HG02610 (cell line): Measurements from ENCODE around the gene SCLY.
A peak's percentile ranks its signal among the peaks of the same experiment; 100 is the strongest.
"Not testable (repeated sequence)": the region's sequence is repeated elsewhere in the genome, so short reads cannot be mapped to it uniquely, and the experiment has no call there.

Experiments
- ATAC-seq: cut with Tn5 transposase; IDR thresholded peaks from one replicate; pipeline ENCODE4 v1.9.1; 2021; ENCODE audit warnings: mild to moderate bottlenecking, moderate library complexity; ENCODE audit not compliant: unreplicated experiment

SCLY gene, protein sequence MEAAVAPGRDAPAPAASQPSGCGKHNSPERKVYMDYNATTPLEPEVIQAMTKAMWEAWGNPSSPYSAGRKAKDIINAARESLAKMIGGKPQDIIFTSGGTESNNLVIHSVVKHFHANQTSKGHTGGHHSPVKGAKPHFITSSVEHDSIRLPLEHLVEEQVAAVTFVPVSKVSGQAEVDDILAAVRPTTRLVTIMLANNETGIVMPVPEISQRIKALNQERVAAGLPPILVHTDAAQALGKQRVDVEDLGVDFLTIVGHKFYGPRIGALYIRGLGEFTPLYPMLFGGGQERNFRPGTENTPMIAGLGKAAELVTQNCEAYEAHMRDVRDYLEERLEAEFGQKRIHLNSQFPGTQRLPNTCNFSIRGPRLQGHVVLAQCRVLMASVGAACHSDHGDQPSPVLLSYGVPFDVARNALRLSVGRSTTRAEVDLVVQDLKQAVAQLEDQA

DNA sequence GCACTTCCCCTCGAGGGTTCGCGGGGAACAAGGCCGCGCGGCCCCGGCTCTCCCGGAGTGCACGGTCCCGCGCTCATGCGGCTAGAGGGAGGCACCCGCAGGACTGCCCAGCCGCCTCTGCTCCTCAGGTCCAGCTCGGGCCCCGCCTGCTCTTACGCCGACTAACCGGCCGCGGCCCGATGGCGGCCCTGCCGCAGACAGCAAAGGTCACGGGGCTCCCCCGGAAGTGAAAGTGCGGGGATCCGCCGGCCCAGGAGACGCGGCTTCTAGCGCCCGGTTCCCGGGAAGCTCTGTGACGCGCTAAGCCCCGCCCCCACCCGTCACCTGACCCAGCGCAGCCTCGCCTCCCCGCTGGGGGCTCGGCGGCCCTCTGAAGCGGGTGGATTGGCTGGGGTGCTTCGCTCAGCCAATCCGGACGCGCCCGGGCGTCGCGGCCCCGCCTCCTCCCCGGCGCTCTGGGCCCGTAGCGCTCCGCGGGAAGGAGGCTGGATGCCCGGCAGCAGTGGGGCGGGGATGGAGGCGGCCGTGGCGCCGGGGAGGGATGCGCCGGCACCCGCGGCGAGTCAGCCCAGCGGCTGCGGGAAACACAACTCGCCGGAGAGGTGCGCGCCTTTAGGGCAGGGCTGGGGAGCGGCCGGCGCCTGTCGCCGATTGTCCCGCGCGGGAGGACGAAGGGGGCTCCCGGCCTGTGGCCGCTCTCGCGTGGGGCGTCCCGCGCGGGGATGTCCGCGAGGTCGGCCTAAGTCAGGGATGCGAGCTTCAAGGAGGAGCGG lies at the start of gene SCLY:
Gene SCLY, plus strand, starts transcription at position 460 of the 773 bp plus-strand sequence. Its CDS starts 54 bp downstream, at position 514.
- ATAC-seq, result peak; percentile 96

DNA sequence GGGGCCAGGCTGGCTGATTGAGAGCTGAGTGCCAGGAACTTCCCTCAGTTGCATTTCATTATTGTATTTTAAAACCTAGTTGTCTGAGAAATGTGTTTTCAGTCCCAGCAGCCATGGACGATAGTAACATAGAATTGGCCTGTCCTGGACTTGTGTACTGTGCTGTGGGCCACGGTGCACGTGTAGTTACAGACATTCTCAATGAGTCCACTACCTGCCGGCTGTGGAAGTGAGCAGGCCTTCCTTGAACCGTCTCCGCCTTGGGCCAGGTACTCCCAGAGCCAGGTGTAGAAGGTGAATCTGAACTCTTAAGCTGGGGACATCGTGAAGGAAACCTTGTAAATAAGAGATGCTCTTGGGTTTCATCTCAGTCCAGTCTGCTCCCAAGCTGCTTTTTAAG lies 47.0 kb upstream of the SCLY start:
- no peak for ATAC-seq

DNA sequence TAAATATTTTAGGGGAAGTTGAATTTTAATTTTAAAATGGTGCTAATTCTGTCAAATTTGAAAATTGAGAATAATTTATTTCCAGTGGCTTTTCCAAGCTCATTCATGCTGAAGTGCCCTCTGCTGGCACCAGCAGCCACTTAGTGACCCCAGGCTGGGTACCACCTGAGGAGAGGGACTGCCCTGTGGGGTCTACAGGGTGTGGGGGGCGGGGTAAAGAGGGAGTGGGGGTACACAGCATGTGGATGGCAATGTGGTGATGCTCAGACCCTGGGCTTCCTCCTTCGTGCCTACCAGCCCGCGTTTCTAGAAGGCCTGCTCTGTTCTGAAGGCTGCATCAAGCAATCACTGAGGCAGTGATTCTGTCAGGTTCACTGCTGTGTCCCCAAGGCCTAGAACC lies 45.1 kb upstream of the SCLY start:
- no peak for ATAC-seq

DNA sequence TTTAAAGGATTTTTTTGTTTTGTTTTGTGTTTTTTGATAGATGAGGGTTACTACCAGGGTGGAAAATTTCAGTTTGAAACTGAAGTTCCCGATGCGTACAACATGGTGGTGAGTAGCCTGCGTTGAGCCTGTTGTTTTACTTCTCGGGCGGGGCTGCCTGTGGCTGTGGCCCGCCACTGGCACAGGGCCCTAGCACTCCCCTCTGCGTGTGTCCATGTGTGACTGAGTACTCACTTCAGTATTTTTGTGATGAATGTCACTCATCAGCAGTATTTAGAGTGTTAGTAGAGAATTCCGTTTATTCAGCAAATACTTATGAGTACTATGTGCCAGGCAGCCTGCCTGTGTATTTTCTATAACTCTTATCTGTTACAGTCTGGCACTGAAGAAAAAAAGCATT lies 44.3 kb upstream of the SCLY start:
- peak; percentile 73 for ATAC-seq

DNA sequence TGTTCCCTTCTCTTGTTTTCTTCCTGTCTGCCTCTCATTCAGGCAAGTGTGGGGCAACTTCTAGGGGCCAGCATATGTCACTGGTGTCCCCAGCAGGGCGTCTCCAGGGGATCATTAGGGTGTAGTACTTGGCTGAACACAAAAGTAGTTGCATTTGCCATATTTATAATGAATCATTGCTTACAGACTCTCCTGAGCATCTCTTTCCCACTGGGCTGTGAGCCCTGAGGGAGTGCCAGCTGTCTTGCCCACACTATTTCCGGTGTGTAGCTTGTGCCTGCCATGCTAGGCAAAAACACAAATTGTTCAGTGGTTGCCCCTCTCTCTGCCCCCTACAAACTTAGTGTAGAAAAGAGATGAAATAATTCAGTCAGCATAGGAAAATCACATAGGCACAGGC lies 40.8 kb upstream of the SCLY start:
- ATAC-seq, result no peak

DNA sequence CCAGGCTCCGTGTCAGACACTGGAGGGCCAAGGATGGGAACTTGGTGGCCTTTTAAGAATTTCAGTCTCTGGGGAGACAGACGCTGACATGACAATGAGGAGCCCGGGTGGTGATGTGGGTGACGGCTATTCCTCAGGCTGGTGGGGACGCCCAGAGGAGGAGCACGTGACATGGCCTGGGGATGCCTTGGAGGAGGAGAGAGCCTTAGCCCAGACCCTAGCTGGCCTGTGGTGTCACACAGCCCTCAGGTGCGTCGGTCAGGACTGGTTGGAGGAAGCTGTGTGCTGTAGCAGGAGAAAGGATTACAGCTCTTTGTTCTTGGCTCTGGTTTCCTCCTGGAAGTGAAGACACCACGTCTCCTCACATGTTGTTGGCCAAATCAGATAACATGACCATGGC lies 40.0 kb upstream of the SCLY start:
- ATAC-seq, result no peak

DNA sequence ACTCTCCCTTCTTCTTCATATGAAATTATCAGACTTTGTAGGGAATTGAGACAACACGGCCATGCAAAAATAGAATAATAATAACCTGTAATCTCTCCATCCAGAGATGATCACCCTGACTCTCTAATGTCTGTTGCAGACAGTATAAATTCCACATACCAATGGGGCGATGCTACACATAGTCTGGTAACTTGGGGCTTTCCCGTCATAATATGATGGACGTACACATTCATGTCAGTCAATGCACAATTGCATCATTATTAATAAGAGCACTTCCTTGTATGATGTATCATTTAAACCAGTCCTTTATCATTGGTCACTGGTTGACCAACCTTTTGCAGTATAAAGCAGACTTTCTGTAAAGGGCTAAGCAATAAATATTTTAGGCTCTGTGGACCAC lies 39.5 kb upstream of the SCLY start:
- no peak for ATAC-seq

DNA sequence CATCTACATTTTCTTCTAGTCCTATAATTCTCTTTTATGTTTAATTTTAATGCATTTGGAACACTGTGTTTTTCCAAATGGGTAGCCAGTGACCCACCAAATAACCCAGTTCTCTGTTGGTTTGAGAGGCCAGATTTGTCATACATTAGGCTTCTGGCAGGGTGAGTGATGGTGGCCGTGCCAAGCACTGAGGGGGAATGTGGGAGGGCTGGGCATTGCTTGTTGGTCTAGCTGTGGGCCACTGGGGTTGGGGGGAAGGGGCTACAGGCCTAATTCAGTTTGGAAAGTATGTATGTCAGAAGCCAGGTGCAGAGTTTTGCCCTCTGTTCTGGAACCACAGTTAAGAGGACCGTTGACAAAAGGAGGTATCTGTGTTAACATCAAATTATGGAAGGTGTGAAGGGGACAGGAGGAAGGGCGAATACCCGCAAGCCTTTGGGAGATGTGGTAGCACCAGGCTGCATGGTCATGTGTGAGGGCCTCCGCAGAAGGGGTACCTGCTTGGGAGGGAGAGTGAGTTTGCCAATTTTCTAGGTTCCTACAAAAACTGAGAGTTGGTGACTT lies 38.1 kb upstream of the SCLY start:
- ATAC-seq, result no peak

DNA sequence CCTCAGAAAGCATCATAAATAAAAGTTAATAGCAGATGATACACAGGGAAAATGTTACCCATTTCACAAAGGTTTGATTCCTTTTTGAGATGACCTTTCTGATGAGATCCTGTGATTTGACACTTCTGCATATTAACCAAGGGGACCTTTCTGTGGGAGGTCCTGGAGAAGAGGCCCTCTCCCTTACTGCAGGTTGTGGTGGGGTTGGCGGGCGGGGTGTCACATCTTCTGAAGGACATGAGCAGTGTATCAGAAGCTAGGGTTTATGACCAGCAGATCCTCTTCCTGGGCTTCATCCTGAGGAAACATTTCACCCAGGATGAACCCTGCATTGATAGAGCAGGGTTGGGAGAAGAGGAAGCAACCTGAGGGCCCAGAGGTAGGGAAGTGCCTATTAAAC lies 37.2 kb upstream of the SCLY start:
- no peak for ATAC-seq

DNA sequence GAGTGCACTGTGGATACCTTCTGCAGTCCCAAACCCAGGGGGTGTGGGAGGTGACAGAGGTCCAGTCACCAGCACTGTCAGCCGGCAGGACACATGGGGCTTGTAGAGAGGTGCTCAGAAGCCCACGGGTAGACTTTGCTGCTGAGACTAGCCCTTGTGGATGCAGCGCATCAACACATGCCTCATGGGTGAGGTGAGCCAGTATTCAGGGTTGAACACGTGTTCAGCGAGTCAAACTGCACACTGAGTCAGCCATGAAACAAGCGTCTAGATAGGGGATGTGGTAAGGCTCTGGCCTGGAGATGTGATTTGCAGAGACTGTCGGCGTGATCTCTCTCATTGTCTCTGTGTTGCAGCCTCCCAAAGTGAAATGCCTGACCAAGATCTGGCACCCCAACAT lies 35.8 kb upstream of the SCLY start:
- ATAC-seq, result no peak

DNA sequence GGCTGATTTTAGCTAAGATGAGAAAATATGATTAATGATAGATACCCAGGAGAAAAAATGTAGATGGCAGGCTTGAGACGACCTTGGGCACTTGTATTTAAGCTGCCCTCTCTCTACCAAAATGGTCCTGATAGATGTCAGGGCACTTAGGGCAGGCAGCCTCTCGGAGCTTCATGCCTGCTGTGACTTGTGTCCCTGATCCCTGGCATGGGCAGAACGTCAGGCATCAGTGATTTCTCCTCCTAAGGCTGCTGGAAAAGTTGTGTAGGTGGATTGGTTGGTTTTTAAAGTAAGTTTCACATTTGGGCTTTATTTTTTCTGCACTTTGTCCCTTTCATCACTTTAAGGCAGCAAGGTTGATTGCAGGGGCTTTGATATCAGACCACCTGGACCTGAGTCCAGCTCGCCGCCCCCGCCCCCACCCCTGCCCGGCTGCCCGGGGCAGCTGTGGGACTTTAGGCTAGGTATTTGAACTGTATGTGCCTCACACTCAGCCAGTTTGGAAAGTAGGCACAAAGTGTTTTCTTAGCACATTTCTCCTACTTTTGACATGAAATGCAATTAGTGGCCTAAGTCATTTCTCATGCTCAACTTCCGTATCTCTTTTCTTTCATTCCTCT lies 35.0 kb upstream of the SCLY start:
- no peak for ATAC-seq

DNA sequence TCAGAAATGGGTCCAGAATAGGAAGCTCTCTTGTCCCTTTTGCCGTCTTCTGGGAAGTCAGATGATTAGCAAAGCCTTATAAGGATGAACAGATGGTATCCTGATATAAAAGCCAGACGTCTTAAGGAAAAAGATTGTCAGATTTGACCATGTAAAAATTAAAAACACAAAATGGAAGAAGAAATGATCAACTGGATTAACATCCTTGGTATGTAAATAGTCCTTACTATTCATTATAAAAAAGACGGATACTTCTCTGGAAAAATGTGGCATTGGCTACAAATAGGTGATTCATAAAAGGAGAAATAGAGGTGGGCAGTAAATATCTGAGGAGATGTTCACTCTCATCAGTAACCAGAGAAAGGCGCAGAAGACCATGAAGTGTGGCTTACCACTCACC lies 33.7 kb upstream of the SCLY start:
- ATAC-seq, result no peak

DNA sequence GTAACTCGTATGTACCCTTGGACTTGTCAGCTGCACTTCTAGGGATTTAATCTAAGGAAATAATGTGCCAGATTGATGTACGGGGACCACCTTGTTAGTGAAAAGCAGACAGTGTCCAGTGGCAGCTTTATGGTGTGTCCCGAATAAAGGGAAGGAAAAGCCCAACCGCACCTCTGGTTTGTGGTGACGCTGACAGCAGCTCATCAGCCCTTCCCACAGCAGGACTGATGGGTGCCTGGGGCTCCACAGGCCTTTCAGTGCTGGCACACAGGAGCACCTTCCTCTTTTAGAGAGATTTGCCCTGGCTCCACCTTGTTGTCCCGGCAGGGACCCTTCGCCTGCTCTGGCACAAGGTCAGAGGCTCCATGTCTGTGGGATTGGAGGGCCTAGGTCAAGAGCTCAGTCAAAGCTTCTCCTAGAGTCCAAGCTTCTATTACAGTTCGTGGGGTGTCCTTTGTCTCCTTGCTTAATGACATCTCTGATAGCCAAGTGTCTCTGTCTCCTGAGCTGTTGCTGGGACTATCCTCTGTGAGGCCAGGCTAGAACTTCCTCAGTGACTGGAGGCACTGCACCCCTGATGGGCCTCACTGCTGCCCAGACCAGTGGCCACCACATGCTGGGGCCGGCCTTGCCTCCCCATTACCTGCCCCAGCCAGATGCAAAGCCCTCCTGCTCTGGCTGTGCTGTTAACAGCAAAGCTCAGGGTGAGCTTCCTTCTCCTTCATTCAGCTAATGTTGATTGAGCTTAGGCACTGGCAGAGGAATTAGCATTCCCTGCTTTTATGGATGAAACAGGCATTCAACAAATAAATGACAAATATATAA lies 33.0 kb upstream of the SCLY start:
- ATAC-seq, result no peak

DNA sequence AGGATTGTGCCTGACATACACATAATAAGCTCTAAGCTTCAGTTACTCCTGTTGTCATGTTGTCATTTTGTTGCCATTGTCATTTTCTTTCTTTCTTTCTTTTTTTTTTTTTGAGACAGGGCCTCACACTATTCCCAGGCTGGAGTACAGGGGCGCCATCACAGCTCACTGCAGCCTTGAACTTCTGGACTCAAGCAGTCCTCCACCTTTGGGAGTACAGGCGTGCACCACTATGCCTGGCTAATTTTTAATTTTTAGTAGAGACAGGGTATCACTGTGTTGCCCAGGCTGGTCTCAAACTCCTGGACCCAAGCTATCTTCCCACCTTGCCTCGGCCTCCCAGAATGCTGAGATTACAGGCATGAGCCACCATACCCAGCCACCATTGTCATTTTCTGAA lies 30.9 kb upstream of the SCLY start:
- no peak for ATAC-seq

DNA sequence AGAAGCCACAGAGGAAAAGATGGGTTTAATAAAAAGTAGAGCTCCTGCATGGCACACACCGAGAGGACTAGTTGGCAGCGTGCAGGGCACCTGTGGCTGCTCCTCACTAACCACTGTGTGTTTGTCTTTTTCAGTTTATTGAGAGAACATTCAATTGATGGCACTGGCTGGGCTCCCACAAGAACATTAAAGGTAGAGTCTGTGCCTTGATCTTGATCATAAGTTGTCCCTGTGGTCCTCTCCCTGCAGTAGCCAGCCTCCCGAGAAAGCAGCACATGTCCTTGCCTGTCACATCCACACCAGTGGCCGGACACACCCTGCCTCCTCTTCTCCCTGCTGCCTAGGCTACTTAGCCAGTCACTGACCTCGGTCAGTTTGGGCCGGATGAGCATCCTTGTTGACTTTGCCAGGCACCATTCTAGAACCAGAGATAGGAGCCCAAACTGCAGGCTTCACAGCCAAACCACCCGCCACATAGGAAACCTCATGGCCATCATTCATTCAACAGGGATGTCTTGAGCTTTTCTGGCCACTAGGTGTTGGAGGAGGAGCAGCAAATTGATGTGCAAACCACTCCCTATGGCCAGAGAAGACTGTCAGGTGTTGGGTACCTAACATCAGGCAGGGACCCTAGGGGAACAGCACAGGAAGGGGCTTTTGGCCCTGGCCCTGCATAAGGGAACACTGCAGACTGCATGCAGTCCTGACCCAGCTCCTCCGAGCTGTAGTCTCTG lies 30.2 kb upstream of the SCLY start:
- ATAC-seq, result no peak

DNA sequence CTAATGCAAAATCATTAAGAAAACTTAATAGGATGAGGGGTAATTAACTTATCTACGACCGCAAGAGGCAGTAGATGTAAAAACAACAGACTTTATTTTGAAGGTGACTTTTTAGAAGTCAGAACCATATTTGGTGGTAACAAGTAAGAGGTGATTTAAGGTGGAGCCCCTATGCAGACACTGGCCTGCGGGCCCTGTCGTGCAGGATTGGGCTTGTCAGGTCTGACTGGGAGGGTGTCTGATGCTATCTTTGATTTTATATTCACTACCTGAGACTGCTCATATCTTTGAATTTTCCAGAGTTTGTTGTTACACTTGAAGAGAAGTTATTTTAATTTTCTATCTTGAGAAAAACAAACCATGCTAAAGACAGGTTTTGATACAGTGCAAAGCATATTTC lies 29.1 kb upstream of the SCLY start:
- ATAC-seq, result no peak

DNA sequence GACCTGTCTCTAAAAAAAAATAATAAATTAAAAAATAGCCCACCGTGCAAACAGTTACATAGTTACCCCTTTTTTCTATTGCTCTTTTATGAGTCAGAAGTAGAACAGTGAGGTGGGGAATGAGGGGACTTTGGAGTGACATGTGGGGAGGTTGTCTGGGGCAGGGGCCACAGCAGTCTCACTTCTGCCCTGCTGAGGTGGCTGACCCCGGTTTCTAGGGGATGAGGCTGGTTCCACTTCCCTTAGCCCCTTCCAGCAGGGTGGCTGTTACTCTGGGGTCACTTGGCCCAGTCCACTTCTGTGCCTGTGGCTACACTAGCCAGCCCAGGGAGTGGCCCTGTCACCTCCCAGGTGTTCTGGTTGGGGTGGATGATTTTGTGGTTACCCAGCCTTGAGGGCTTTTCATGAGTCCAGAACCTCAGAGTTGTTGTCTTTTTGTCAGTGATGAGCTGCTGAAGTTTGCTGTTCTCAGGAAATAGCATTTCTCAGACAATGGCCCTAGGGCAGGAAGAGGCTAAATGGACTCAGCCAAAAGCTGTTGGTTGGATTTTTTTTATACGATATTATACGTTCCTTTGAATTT lies 28.0 kb upstream of the SCLY start:
- ATAC-seq, result no peak

DNA sequence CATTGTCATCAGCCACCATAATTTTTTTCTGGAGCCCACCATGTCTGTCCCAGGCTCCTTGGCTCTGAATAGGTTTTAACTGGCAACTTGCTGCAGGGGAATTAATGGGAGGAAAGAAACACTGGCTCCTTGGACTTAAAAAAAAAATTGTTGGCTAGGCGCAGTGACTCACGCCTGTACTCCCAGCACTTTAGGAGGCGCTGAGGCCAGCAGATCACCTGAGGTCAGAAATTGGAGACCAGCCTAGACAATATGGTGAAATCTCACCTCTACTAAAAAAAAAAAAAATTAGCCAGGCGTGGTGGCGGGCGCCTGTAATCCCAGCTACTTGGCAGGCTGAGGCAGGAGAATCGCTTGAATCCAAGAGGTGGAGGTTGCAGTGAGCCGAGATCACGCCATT lies 26.8 kb upstream of the SCLY start:
- ATAC-seq, result not testable (repeated sequence)

DNA sequence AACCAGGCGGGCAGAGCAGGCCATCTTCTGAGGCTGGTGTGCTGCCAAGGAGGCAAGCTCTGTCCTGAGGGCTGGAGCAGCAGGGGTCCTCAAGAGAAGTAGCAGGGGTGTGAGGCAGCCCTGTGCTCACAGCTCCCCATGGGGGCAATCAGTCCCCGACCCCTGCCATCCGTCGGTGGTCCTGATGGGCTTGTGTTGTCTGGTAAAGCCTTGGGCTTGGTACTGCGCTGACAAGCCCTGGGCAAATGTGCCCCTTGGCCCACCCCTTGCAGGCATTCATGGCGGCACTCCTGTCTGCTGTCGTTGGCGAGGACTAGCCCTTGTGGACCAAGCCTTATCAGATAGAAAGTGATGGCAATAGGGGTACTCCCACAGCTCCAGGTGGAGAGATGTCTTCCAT lies 22.6 kb upstream of the SCLY start:
- ATAC-seq, result no peak

DNA sequence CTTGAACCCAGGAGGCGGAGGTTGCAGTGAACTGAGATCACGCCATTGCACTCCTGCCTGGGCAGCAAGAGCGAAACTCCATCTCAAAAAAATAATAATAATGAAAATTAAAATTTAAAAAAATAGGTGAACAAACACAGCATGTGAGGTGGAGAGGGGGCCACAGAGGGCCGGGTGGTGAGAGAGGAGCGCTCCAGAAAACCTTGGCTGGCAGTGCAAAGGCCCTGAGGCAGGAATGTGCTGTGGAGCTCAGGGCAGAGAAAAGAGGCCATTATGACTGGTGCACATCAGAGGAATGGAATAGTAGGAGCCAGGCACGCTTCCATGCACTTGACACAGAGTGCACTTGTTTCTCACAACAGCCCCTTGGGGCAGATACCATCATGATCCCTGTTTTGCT lies 21.6 kb upstream of the SCLY start:
- ATAC-seq, result no peak
